ENCODE results near the gene RPL39.
"Not testable (repeated sequence)": the region's sequence is repeated elsewhere in the genome, so short reads cannot be mapped to it uniquely, and the experiment has no call there.

RPL39 gene

DNA sequence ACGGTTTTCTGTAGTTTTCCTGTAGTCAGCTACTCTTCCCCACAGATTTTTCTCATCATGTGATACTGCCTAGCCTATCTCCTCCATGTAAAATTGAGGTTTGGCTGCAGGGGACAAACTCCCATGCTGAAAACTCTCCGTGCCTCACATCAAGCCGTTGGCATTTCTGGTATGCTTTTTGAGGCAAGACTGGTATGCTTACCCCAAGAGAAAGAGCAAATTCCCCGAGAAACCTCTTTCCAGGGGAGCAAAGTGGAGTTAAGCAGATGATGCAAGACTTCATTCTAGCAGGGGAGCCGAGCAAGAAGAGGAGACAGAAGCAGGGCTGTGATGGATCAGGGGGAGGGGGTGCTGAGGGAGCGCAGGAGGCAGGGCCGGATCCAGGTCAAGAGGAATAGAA, 28.2 kb downstream of the RPL39 start:
- peak; percentile 29 for DNase-seq (ENCODE audit: low read depth)

DNA sequence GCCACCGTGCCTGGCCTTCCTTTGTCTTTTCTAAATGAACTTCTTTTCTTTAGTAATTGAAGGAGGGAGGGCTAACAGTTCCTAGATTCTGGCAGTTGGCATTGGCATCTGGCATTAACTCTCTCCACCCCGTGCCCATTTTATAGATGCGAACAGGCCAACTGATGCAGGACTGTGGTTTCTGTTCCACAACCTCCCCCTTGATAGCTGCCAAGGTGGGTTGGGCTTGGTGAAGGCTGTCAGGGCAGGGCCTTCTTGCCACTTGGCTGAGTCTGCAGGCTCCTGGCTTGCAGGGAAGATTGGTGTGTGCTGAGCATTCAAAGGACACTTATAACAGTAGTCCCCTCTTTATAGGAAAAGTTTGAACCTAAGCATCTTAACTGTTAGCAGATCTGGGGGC, 28.7 kb downstream of the RPL39 start:
- no peak for DNase-seq (ENCODE audit: low read depth)

DNA sequence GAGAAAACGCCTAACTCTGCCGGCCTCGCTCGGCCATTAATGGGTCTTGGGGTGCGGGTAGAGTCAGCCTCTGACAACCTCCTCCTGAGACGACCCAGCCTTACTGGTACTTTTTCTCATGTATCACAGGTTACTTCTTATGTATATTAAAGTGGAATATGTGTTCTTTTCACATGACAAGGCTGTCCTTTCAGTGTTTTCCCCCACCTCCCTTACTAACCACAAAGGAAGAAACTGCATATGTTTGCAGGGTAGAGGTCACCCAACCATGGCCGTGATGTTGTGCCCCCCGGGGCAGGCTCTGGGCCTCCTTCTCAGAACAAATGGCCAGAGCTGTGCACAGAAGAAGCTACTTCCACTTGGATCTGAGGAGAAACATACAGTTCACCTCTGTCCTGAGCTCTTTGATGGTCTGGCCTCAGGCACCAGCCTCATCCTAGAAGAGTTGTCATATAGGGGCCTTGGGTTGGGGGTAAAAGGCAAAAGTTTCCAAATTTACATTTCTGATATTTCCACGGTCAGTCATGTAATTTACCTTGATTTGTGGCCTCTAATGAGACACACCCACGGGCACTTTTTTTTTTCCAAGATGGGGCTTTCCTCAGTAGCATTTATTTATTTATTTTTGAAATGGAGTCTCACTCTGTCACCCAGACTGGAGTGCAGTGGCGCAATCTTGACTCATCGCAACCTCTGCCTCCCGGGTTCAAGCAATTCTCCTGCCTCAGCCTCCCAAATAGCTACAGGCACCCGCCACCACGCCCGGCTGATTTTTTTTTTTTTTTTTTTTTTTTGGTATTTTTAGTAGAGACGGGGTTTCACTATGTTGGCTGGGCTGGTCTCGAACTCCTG, 31.2 kb downstream of the RPL39 start:
- DNase-seq (ENCODE audit: low read depth), result no peak

DNA sequence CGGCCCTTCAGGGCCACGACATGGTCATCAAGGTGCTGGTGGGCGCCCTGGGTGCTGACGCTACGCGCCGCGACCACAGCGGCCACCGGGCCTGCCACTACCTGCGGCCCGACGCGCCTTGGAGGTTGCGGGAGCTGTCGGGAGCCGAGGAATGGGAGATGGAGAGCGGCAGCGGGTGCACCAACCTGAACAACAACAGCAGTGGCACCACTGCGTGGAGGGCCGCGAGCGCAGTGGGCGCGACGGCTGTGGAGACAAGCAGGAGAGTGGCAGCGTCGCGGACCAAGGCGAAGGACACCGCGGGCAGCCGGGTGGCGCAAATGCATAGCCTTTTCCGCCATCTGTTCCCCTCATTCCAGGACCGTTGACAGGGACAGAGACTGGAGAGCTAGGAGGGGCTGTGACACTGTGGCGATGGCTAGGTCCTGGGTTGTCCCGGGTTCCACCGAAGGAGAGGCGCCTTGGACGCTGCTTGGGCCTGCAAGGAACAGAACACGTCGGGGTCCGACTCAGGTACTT, 32.1 kb downstream of the RPL39 start:
- no peak for DNase-seq (ENCODE audit: low read depth)

DNA sequence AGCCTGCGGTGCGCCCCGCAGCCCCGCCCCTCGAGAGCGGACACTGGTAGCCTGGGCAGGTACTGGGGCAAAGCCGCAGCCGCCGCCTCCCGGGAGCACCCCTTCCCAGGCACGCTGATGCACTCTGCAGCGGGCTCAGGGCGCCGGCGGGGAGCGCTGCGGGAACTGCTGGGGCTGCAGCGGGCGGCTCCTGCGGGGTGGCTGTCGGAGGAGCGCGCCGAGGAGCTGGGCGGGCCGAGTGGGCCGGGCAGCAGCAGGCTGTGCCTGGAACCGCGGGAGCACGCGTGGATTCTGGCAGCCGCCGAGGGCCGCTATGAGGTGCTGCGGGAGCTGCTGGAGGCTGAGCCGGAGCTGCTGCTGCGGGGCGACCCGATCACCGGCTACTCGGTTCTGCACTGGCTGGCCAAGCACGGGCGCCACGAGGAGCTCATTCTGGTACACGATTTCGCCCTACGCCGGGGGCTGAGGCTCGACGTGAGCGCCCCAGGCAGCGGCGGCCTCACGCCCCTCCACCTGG, 32.6 kb downstream of the RPL39 start:
- no peak for DNase-seq (ENCODE audit: low read depth)

DNA sequence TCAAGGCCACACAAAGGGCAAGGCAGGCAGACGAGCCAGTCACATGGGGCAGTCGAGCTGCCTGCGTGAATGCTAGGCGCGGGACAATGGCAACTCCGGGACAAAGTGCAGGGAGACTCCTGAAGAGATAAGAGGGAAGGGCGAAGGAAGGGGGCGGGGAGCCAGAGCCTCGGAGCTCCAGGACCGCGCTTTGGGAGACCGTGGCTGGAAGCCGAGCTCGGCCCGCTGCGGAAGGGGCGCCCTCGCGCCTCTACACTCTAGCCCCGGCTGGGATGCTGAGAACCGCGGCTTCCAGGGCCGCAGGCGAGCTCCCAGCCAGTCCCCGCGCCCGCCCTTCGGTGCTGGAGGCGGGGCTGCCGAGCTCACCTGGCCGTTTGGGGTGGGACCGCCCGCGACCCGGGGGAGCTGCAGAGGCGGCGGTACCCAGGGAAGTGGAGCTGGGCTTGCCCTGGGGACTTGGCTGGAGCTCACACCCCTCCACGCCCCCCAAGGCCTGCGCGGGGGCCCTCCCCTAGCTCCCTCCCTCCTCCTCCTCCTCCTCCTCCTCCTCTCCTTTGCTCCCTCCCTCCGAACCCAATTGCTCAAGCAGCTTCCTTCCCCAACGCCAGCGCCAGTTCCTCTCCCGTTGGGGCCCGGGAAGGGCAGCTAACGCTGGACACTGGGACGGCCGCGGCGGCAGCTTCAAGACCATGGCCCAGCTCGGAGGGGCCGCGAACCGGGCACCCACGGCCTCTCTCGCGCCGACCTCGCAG, 33.3 kb downstream of the RPL39 start, which contains the start of gene SOWAHD:
Gene SOWAHD (plus strand): TSS at position 610 of the 752 bp plus-strand sequence. CDS start 80 bp downstream, at position 690.
- no peak for DNase-seq (ENCODE audit: low read depth)

DNA sequence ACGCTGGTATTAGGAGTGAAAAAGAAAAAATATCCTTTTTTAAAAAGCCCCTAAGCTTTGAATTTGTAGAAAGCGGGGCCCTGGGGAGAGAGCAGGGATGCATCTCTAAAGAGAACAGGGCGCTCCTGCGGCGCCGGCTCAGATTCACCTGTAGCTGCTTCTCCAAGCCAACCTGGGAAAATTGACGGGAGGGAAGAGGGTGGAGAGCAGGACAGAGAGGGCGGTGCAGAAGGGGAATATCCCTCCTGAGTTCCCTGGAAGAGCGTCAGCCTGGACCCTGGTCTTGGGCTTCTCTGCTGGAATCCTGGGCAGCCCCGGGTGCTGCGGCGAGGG, 33.8 kb downstream of the RPL39 start:
- no peak for DNase-seq (ENCODE audit: low read depth)

DNA sequence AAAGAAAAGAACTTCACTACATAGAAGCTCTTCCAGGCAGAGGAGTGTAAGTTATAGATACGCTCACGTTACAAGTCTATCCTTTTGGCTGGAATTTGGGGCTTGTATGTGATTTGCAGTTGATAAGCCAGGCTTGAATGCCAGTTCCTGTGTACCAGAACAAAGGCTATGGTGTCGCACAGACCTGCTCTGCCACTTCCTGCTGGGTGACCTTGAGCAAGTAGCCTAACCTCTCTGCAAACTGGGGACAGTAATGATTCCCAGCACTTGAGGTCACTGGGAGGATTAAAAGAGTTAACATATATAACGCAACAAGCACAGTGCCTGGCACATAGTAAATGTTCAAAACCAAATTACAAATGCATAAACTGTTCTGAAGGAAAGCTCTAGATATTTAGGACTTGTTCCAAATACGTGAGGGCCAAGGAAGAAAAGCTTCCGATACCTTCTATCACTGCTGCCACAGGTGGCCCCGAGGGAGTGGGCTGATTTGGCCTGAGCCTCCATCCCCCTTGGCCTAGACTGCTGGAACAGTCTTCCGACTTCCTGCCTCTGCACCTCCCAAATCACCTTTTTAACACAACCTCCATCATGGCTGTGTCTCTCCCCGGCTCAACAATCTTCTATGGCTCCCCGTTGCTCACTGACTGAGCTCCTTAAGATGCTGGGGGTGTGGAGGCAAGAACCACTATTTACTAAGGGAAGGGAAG, 34.3 kb downstream of the RPL39 start:
- DNase-seq (ENCODE audit: low read depth), result no peak

DNA sequence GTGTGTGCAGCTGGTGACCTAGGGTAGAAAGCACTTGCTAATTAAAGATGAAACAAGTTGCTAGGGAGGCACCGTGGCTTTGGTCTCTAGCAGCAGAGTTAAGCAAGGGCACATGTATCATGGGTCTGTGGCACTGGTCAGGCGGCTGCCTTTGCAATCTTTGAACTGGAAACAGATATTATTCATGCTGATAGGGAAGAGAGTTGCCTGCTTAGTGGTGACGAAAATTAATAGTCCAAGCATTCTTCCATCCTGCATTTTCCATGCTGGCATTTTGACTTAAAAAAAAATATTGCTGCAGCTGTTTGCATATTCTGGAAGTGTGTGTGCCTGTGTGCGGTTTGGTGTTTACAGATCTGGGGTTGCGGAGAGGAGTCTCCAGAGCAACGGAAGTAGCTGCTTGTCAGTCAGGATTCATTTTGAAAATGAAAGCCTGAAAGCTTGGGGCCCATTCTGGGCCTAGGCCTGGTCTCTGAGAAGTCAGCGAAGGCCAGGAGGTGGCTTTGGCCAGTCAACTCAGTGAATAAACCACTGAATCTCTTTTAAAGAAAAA, 35.4 kb downstream of the RPL39 start:
- DNase-seq (ENCODE audit: low read depth), result no peak

DNA sequence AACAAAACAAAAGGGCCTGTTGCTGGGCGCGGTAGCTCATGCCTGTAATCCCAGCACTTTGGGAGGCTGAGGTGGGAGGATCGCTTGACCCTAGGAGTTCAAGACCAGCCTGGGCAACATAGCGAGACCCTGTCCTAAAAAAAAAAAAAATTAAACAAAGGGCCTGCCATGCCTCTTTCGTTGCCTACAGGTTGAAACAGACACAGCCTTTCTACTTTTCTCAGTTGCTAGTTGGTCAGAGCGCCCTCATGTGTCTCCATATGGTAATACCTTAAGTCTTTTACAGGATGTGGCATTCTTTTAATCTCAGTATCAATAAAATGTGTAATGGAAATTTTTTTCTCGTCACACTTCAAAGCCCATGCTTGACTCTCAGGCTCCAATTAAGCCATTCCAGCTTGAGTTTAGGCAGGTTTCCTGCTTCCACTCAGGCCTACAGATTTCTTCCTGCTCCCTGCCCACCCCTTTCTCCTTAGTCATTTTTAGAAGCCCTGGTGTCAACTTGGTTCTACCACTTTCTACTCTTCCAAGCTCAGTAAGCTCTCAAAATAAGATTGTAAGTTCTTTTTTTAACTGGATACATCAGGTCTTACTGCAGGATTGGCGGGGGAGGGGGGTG, 37.7 kb downstream of the RPL39 start:
- DNase-seq (ENCODE audit: low read depth), result peak; percentile 21

DNA sequence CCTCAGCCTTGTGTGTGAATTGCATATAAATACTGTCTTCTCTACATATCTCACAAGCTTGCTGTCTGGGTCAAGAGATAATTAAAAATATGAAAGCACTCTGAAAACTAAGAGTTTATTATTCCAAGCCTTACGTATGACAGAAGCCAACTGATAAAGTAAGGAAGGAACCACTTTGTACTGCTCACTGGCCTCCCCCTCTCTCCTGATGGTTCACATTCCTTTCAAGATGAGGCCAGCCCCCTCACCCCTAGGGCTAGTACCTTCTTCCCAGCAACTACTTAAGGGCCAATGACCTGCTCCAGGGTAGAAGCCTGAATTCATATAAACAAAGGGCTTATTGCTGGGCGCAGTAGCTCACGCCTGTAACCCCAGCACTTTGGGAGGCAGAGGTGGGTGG, 38.4 kb downstream of the RPL39 start:
- DNase-seq (ENCODE audit: low read depth), result no peak

DNA sequence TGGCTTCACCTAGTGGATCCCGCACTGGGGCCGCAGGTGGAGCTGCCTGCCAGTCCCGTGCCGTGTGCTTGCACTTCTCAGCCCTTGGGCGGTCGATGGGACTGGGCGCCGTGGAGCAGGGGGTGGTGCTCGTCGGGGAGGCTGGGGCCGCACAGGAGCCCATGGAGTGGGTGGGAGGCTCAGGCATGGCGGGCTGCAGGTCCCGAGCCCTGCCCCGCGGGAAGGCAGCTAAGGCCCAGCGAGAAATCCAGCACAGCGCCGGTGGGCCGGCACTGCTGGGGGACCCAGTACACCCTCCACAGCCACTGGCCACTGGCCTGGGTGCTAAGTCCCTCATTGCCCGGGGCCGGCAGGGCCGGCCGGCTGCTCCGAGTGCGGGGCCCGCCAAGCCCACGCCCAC, 40.7 kb downstream of the RPL39 start:
- not testable (repeated sequence) for DNase-seq (ENCODE audit: low read depth)

DNA sequence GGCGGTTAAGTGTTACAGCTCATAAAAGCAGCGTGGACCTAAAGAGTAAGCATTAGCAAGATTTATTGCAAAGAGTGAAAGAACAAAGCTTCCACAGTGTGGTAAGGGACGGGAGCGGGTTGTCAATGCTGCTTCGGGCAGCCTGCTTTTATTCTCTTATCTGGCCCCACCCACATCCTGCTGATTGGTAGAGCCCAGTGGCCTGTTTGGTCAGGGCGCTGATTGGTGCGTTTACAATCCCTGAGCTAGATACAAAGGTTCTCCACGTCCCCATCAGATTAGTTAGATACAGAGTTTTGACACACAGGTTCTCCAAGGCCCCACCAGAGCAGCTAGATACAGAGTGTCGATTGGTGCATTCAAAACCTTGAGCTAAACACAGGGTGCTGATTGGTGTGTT, 41.3 kb downstream of the RPL39 start:
- DNase-seq (ENCODE audit: low read depth), result not testable (repeated sequence)

DNA sequence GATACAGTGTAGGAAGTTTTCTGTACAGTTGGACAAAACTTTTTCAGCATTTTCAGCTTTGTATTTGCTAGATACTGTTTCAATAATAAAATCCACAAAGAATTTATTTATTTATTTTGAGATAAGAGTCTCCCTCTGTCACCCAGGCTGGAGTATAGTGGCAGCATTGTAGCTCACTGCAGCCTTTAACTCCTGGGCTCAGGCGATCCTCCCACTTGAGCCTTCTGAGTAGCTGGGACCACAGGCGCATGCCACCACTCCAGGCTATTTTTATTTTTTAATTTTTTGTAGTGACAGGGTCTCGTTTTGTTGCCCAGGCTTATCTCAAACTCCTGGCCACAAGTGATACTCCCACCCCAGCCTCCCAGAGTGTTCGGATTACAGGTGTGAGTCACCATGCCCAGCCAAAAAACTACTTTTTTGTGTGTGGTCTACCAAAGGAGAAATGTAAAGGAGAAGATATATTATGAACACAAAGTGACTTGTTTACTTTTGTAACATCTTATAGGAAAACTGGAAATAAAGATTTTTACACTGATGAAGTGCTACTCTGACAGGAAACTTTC, 46.1 kb downstream of the RPL39 start:
- DNase-seq (ENCODE audit: low read depth), result no peak

DNA sequence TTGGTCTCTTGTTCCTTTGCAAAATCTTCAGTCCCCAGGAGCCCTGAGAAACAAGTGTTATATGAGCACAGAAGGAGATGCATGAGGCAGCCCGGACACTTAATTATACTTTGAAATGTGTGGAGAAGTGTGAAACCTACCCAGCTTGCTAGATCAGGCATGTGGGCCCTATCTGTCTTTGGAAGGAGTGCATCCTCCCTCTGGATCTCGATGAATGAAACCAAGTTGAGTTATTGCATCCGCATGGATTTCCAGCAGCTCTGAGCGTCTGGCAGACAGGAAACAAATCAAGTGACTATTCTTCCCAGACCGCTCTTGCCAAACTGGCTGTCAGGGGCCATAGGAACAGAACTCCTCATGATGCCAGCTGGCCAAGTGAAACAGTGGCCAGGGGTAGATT, 52.7 kb downstream of the RPL39 start:
- no peak for DNase-seq (ENCODE audit: low read depth)
